ENCODE measurements around the gene UTS2. TPM values are rescaled to one million over a fixed set of nuclear protein-coding genes. Genes with fewer than 3 reads are reported as not detected.

Gene UTS2
- total RNA-seq, 1 donor from 2014 or later, result not detected

DNA sequence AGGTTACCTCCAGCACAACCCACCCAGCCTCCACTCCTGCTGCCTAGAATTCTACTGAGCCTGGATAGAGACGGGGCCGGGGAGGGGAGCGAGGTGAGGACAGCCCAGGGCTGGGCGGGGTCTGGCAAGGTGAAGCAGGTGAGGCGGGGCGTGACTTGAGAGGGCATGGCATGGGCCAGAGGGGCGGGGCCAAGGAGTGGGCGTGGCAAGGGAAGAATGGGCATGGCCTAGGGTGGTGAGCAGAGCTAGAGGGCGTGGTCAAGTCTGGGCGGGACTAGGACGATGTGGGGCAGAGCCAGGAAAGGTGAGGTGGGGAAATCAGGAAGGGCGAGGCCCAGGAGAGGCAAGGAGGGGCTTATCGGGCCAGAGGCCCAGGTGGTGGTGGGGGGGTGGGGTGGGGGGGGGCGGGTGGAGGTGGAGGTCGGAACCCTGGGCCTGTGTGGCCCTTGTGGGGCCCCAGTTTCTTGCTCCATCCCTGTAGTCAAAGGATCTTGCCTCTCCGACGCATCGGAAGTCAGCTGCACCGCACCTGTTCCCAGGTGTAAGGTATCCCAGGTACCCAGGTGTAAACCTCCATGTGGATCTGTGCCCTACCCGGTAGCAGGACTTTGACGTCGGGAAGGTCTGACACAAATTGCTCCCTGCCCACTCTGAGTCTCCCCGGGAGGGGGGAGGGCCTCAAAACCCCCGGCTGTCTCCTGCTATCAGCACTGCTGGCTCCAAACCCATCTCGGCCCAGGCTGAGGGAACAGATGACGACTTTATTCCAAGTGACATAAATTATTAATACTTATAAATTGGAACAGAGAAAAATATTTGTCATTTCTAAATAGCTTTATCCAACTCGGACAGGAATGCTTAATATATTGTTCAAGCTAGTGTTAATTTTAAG lies 32.9 kb upstream of the UTS2 start:
- Histone ChIP-seq H3K4me3 (ENCODE audit: low read length in 3 of 3) (no peak overlapping the region), H3K36me3 (ENCODE audit: control insufficient read depth in 3 of 3, insufficient read depth in 3 of 3, low read length in 3 of 3) (no peaks in the 10 kb centered on the region), H3K9ac (ENCODE audit: low read depth in 1 of 3, low read length in 3 of 3) (no peak overlapping the region), H3K4me1 (ENCODE audit: control insufficient read depth in 3 of 3, insufficient read depth in 3 of 3, low read length in 3 of 3) (no peaks in the 10 kb centered on the region), H3K27ac (ENCODE audit: low read depth, low read length) (no peak overlapping the region), H3K9me3 (ENCODE audit: control insufficient read depth in 3 of 3, low read length in 3 of 3) (no peaks in the 10 kb centered on the region), H3K27me3 (ENCODE audit: control insufficient read depth in 3 of 3, insufficient read depth in 3 of 3, low read length in 3 of 3) (peaks cover 17 to 29% (median 23%) of the 10 kb centered on the region in 3 donors)

DNA sequence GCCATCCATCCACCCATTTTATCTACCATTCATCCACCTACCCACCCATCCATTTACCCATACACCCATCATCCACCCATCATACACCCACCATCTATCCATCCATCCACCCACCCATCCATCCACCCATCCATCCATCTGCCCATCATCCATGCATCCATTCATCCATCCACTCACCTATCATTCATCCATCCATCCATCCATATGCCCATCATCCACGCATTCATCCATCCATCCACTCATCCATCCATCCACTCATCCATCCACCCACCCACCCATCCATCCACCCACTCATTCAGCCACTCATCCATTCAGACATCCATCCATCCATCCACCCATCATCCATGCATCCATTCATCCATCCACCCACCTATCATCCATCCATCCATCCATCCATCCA lies 31.9 kb upstream of the UTS2 start:
- Histone ChIP-seq H3K4me3 (ENCODE audit: low read length in 3 of 3) (no peak overlapping the region), H3K27me3 (ENCODE audit: control insufficient read depth in 3 of 3, insufficient read depth in 3 of 3, low read length in 3 of 3) (peaks cover 17 to 29% (median 23%) of the 10 kb centered on the region in 3 donors), H3K9ac (ENCODE audit: low read depth in 1 of 3, low read length in 3 of 3) (no peak overlapping the region), H3K27ac (ENCODE audit: low read depth, low read length) (no peak overlapping the region), H3K4me1 (ENCODE audit: control insufficient read depth in 3 of 3, insufficient read depth in 3 of 3, low read length in 3 of 3) (no peaks in the 10 kb centered on the region), H3K9me3 (ENCODE audit: control insufficient read depth in 3 of 3, low read length in 3 of 3) (no peaks in the 10 kb centered on the region), H3K36me3 (ENCODE audit: control insufficient read depth in 3 of 3, insufficient read depth in 3 of 3, low read length in 3 of 3) (no peaks in the 10 kb centered on the region)

DNA sequence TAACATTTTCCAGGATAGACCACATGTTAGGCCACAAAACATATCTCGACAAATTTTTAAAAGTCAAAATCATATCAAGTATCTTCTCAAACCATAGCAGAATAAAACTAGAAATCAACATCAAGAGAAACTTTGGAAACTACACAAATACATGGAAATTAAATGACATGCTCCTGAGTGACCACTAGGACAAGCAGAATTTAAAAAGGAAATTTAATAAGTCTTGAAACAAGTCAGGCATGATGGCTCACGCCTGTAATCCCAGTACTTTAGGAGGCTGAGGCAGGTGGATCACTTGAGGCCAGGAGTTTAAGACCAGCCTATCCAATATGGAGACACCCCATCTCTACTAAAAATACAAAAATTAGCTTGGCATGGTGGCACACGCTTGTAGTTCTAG lies 26.4 kb upstream of the UTS2 start:
- Histone ChIP-seq H3K4me3 (ENCODE audit: low read length in 3 of 3) (no peak overlapping the region), H3K27me3 (ENCODE audit: control insufficient read depth in 3 of 3, insufficient read depth in 3 of 3, low read length in 3 of 3) (peaks cover 0 to 5% (median 3%) of the 10 kb centered on the region in 3 donors), H3K4me1 (ENCODE audit: control insufficient read depth in 3 of 3, insufficient read depth in 3 of 3, low read length in 3 of 3) (no peaks in the 10 kb centered on the region), H3K27ac (ENCODE audit: low read depth, low read length) (no peak overlapping the region), H3K9ac (ENCODE audit: low read depth in 1 of 3, low read length in 3 of 3) (no peak overlapping the region), H3K36me3 (ENCODE audit: control insufficient read depth in 3 of 3, insufficient read depth in 3 of 3, low read length in 3 of 3) (no peaks in the 10 kb centered on the region), H3K9me3 (ENCODE audit: control insufficient read depth in 3 of 3, low read length in 3 of 3) (peaks cover 0 to 5% (median 2%) of the 10 kb centered on the region in 3 donors)

DNA sequence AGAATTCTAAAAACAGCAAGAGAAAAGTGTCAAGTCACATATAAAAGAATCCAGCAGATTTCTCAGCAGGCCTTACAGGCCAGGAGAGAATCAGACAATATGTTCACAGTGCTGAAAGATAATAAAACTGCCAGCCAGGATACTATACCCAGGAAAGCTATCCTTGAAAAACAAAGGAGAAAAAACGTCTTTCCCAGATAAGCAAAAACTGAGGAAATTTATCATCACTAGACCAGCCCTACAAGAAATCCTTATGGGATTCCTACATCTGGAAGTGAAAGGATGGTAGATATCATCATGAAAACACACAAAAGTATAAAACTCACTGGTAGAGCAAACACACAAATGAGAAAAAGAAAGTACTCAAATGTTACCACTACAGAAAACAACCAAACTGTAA lies 25.2 kb upstream of the UTS2 start:
- H3K4me3 ChIP-seq (ENCODE audit: low read length in 3 of 3), result no peak overlapping the region
- H3K27ac ChIP-seq (ENCODE audit: low read depth, low read length), result no peak overlapping the region
- no peak overlapping the region for H3K9ac ChIP-seq (ENCODE audit: low read depth in 1 of 3, low read length in 3 of 3)

DNA sequence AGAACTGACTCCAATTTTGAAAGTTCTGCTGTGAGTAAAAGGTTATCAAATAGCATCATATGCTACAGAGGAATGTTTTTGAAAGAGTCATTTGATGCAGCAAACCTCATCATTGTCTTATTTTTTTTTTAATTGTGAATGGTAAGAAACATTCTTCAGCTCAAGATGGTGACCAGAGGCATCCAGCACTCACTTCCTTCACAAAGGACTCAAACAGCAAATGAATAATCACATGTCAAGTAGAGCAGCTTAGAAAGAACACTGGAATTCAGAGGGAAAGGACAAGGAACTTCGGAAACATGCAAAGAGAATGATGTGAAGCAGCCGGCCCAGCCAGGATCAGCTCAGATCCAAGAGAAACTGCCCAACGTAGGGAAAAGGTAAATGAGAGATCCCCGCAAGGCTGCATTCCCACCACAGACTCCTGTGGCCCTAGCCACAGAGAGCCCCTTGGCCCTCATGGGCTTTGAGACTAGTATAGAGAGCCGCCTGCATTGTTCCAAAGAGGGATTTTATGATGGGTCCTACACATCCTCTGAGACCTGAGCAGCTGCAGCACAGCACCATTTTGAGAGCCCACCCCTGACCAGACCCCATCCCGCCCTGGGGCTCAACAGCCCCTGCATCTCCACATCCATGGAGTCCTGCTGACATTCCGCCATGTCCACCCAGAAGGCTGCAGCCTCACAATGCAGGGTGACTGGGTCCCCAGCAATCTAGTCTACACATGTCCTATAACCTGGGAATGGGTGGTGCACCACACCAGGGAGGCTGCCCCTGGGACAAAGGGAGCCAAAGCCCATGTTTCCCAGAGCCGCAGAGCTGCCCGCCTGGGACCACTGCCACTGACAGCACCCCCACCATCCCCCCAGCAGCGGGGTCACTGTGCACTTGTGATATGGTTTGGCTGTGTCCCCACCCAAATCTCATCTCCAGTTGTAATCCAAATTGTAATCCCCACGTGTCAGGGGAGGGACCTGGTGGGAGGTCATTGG lies 21.2 kb upstream of the UTS2 start:
- H3K27ac ChIP-seq (ENCODE audit: low read depth, low read length), result no peak overlapping the region
- no peaks in the 10 kb centered on the region for H3K36me3 ChIP-seq (ENCODE audit: control insufficient read depth in 3 of 3, insufficient read depth in 3 of 3, low read length in 3 of 3)
- no peak overlapping the region for H3K9ac ChIP-seq (ENCODE audit: low read depth in 1 of 3, low read length in 3 of 3)
- H3K4me1 ChIP-seq (ENCODE audit: control insufficient read depth in 3 of 3, insufficient read depth in 3 of 3, low read length in 3 of 3), result no peaks in the 10 kb centered on the region
- peaks cover 0 to 5% (median 3%) of the 10 kb centered on the region in 3 donors for H3K27me3 ChIP-seq (ENCODE audit: control insufficient read depth in 3 of 3, insufficient read depth in 3 of 3, low read length in 3 of 3)
- peaks cover 0 to 5% (median 2%) of the 10 kb centered on the region in 3 donors for H3K9me3 ChIP-seq (ENCODE audit: control insufficient read depth in 3 of 3, low read length in 3 of 3)
- H3K4me3 ChIP-seq (ENCODE audit: low read length in 3 of 3), result no peak overlapping the region

More for the DNA sequence above, 25.2 kb upstream of the UTS2 start:
- no peaks in the 10 kb centered on the region for H3K4me1 ChIP-seq (ENCODE audit: control insufficient read depth in 3 of 3, insufficient read depth in 3 of 3, low read length in 3 of 3)
- H3K9me3 ChIP-seq (ENCODE audit: control insufficient read depth in 3 of 3, low read length in 3 of 3), result peaks cover 0 to 5% (median 2%) of the 10 kb centered on the region in 3 donors
- H3K36me3 ChIP-seq (ENCODE audit: control insufficient read depth in 3 of 3, insufficient read depth in 3 of 3, low read length in 3 of 3), result no peaks in the 10 kb centered on the region
- H3K27me3 ChIP-seq (ENCODE audit: control insufficient read depth in 3 of 3, insufficient read depth in 3 of 3, low read length in 3 of 3), result peaks cover 0 to 5% (median 3%) of the 10 kb centered on the region in 3 donors

DNA sequence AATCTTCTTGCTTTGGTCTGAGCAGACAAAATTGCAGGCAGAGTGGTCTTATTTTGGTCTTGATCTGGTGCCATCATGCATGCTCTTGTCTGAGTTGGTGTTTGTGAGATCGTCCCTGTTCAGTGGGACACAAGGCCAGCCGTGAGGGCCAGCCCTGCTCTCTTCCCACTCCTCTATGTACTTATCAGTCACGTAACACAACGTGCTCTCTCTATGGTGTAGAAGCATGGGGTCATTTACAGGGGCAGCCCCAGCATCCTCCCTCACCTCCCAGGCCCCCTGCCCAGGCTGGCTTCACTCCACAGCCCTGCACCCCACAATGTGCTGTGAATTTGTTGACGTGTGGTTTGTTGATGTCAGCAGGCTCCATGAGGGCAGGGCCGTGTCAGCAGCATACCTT lies 18.3 kb upstream of the UTS2 start:
- Histone ChIP-seq H3K27ac (ENCODE audit: low read depth, low read length) (no peak overlapping the region), H3K4me3 (ENCODE audit: low read length in 3 of 3) (no peak overlapping the region), H3K36me3 (ENCODE audit: control insufficient read depth in 3 of 3, insufficient read depth in 3 of 3, low read length in 3 of 3) (no peaks in the 10 kb centered on the region), H3K4me1 (ENCODE audit: control insufficient read depth in 3 of 3, insufficient read depth in 3 of 3, low read length in 3 of 3) (no peaks in the 10 kb centered on the region), H3K9me3 (ENCODE audit: control insufficient read depth in 3 of 3, low read length in 3 of 3) (peaks cover 0 to 2% (median 0%) of the 10 kb centered on the region in 3 donors), H3K9ac (ENCODE audit: low read depth in 1 of 3, low read length in 3 of 3) (no peak overlapping the region), H3K27me3 (ENCODE audit: control insufficient read depth in 3 of 3, insufficient read depth in 3 of 3, low read length in 3 of 3) (peaks cover 0 to 3% (median under 1%) of the 10 kb centered on the region in 3 donors)

DNA sequence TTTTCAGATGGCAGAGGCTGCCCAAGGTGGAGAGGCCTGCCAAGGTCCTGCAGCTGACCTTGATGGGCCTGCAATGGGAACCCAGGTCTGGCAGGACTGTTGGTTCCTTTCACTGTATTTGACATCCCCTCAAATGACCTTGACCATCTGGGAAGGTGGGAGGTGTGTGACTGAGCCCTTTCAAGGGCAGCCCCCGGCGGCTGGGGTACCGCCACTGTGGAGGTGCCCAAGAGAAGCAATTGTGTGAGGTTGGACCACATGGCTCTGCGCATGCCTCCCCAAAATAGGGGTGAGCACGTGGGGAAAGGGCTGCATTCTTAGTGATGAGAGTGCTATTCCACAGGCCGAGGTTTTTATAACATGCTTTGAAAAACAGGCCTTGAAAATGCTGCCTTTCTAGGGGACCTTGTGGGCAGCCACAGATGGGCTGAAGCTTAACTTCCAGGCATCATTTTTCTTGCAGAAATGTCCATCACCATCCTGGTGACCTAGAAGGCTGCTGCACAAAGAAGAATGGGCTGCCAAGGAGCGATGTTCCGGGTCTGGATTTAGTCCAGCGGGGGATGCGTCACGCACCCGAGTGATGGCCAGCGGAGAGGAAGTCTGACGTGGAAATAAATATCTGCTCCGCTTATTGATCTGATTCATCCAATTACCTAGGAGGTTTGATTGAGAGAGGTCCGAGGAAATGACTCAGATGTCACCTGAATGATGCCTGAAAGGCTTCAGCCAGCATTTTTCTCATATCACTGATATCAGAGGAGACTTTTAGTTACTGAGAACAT lies 16.5 kb upstream of the UTS2 start:
- Histone ChIP-seq H3K27ac (ENCODE audit: low read depth, low read length) (no peak overlapping the region), H3K4me3 (ENCODE audit: low read length in 3 of 3) (no peak overlapping the region), H3K4me1 (ENCODE audit: control insufficient read depth in 3 of 3, insufficient read depth in 3 of 3, low read length in 3 of 3) (no peaks in the 10 kb centered on the region), H3K9me3 (ENCODE audit: control insufficient read depth in 3 of 3, low read length in 3 of 3) (no peaks in the 10 kb centered on the region), H3K36me3 (ENCODE audit: control insufficient read depth in 3 of 3, insufficient read depth in 3 of 3, low read length in 3 of 3) (no peaks in the 10 kb centered on the region), H3K9ac (ENCODE audit: low read depth in 1 of 3, low read length in 3 of 3) (no peak overlapping the region), H3K27me3 (ENCODE audit: control insufficient read depth in 3 of 3, insufficient read depth in 3 of 3, low read length in 3 of 3) (no peaks in the 10 kb centered on the region)

DNA sequence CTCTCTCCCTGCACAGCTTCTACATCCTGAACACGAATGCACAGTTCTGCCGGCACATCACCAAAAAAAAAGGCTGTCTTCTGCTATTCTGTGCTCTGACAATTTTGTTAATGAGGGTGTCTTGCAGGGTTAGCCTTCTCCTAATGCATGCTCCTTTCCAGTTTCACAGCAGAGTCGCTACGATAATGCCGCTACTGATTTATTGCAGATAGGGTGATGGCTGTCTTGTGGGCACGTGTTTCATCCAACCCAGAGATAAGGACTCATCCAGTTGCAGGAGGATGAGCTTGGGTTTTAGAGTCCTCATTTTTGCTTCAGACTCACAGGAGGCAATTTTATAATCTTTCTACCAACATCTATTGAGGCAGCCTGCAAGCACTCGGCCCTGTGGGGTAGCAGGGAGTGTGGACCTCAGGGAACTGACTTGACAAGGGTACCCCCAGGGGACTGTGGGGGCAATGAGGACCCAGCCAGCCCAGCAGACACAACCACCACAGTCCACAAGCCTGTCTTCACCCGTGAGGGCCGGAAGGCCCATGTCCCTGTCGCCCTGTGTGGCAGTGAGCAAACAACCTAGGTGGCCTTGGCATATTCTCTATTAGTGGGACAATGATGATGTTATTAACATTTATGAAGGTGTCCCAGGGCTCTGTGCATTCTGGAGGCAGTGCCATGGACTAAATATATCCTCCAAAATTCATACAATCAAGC lies 15.4 kb upstream of the UTS2 start:
- no peak overlapping the region for H3K4me3 ChIP-seq (ENCODE audit: low read length in 3 of 3)
- no peak overlapping the region for H3K27ac ChIP-seq (ENCODE audit: low read depth, low read length)

DNA sequence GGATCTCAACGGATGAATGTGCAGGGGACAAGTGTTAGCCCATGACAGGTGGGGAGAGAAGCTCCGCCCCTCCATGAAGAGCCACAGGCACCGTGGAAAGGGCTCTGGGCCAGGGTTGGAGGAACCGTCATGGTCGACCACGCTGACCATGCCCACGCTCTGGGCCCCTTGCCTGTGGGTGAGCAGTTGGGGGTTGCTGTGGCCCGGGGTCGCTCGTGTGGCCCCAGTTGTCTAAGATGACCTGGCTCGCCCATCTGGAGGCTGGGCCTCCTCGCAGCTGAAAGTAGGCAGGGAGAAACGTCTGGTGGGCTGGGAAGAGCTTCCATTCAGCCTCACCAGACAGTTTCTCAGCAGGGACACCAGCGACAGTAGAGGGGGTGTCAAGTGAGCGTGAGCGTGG lies 13.1 kb upstream of the UTS2 start:
- no peaks in the 10 kb centered on the region for H3K9me3 ChIP-seq (ENCODE audit: control insufficient read depth in 3 of 3, low read length in 3 of 3)
- H3K27ac ChIP-seq (ENCODE audit: low read depth, low read length), result no peak overlapping the region

More for the DNA sequence above, 15.4 kb upstream of the UTS2 start:
- H3K9me3 ChIP-seq (ENCODE audit: control insufficient read depth in 3 of 3, low read length in 3 of 3), result no peaks in the 10 kb centered on the region
- no peaks in the 10 kb centered on the region for H3K36me3 ChIP-seq (ENCODE audit: control insufficient read depth in 3 of 3, insufficient read depth in 3 of 3, low read length in 3 of 3)
- no peaks in the 10 kb centered on the region for H3K27me3 ChIP-seq (ENCODE audit: control insufficient read depth in 3 of 3, insufficient read depth in 3 of 3, low read length in 3 of 3)
- H3K4me1 ChIP-seq (ENCODE audit: control insufficient read depth in 3 of 3, insufficient read depth in 3 of 3, low read length in 3 of 3), result no peaks in the 10 kb centered on the region
- H3K9ac ChIP-seq (ENCODE audit: low read depth in 1 of 3, low read length in 3 of 3), result no peak overlapping the region

More for the DNA sequence above, 13.1 kb upstream of the UTS2 start:
- Histone ChIP-seq H3K4me3 (ENCODE audit: low read length in 3 of 3) (no peak overlapping the region), H3K36me3 (ENCODE audit: control insufficient read depth in 3 of 3, insufficient read depth in 3 of 3, low read length in 3 of 3) (no peaks in the 10 kb centered on the region), H3K9ac (ENCODE audit: low read depth in 1 of 3, low read length in 3 of 3) (no peak overlapping the region), H3K27me3 (ENCODE audit: control insufficient read depth in 3 of 3, insufficient read depth in 3 of 3, low read length in 3 of 3) (no peaks in the 10 kb centered on the region), H3K4me1 (ENCODE audit: control insufficient read depth in 3 of 3, insufficient read depth in 3 of 3, low read length in 3 of 3) (no peaks in the 10 kb centered on the region)
